Neural progenitor cell (in vitro differentiated cells): ENCODE results near the gene ADAMTS12. TPM values are rescaled to one million over a fixed set of nuclear protein-coding genes. Genes with fewer than 3 reads are reported as not detected.

Experiments used
- DNase-seq: peaks from one replicate; pipeline ENCODE4 v3.0.0-alpha.2; 2016; ENCODE audit warnings: low spot score
- H2AFZ ChIP-seq: fragments of 200-600 bp; sonication (generic); replicated peaks from 2 replicates; pipeline ENCODE4 v1.6.1; 2016; ENCODE audit warnings: antibody characterized with exemption
- H3F3A ChIP-seq: fragments of 200-600 bp; sonication (generic); 2 replicates; pipeline ENCODE4 v1.6.1; 2016; ENCODE audit warnings: antibody characterized with exemption, low read depth
- H3K27ac ChIP-seq: fragments of 200-600 bp; sonication (generic); 2 replicates; pipeline ENCODE4 v1.5.1; 2016; ENCODE audit warnings: mild to moderate bottlenecking
- H3K27me3 ChIP-seq: fragments of 200-600 bp; sonication (generic); 2 replicates; pipeline ENCODE4 v1.6.1; 2016; ENCODE audit warnings: mild to moderate bottlenecking, moderate library complexity
- H3K36me3 ChIP-seq: fragments of 200-600 bp; sonication (generic); 2 replicates; pipeline ENCODE4 v1.5.1; 2016
- H3K4me1 ChIP-seq: fragments of 200-600 bp; sonication (generic); 2 replicates; pipeline ENCODE4 v1.6.1; 2016; ENCODE audit warnings: mixed run types
- H3K4me2 ChIP-seq: fragments of 200-600 bp; sonication (generic); 2 replicates; pipeline ENCODE4 v1.6.1; 2016
- H3K4me3 ChIP-seq: fragments of 200-600 bp; sonication (generic); 2 replicates; pipeline ENCODE4 v1.5.1; 2016
- H3K79me2 ChIP-seq: fragments of 200-600 bp; sonication (generic); 2 replicates; pipeline ENCODE4 v1.6.1; 2016; ENCODE audit warnings: low read depth
- H3K9ac ChIP-seq: fragments of 200-600 bp; sonication (generic); 2 replicates; pipeline ENCODE4 v1.6.1; 2016
- H3K9me3 ChIP-seq: fragments of 200-600 bp; sonication (generic); 2 replicates; pipeline ENCODE4 v1.5.1; 2016; ENCODE audit warnings: low read depth
- H4K20me1 ChIP-seq: fragments of 200-600 bp; sonication (generic); 2 replicates; pipeline ENCODE4 v1.6.1; 2016; ENCODE audit warnings: low read depth
- H3K27ac Mint-ChIP-seq: 3 replicates; pipeline ENCODE4 v1.8.0; 2021; ENCODE audit warnings: mixed read lengths
- H3K27me3 Mint-ChIP-seq: 2 replicates; pipeline ENCODE4 v1.8.0; 2022; ENCODE audit warnings: low read depth, mild to moderate bottlenecking, inconsistent platforms, moderate library complexity, mixed read lengths; ENCODE audit not compliant: insufficient read depth
- H3K36me3 Mint-ChIP-seq: 3 replicates; pipeline ENCODE4 v1.8.0; 2021; ENCODE audit warnings: mixed read lengths
- H3K4me1 Mint-ChIP-seq: 3 replicates; pipeline ENCODE4 v1.8.0; 2021; ENCODE audit warnings: mixed read lengths
- H3K4me3 Mint-ChIP-seq: 3 replicates; pipeline ENCODE4 v1.8.0; 2021; ENCODE audit warnings: mild to moderate bottlenecking, moderate library complexity, mixed read lengths
- H3K9me3 Mint-ChIP-seq: 3 replicates; pipeline ENCODE4 v1.8.0; 2020; ENCODE audit warnings: mixed read lengths
- CTCF ChIP-seq: fragments of 200-600 bp; sonication (generic); IDR thresholded peaks from 2 replicates; pipeline ENCODE4 v1.5.1; 2017; ENCODE audit warnings: antibody characterized with exemption, mild to moderate bottlenecking
- EZH2 ChIP-seq: fragments of 200-600 bp; sonication (generic); IDR thresholded peaks from 2 replicates; pipeline ENCODE4 v1.6.1; 2017; ENCODE audit warnings: antibody characterized with exemption, mild to moderate bottlenecking, moderate library complexity
- EZH2phosphoT487 ChIP-seq: fragments of 200-600 bp; sonication (generic); IDR thresholded peaks from 2 replicates; pipeline ENCODE4 v1.6.1; 2017; ENCODE audit warnings: antibody characterized with exemption
- total RNA-seq: library from RNA; depleted of rRNA; stranded (reverse); fragments of >200 nt; gene quantifications from 2 replicates; pipeline ENCODE4 v1.2.3, GENCODE V29; 2015; ENCODE audit warnings: low replicate concordance

ADAMTS12 gene
- total RNA-seq, 1 donor from 2014 or later = 15.6 TPM

GRCh38 chr5:33582417-33582816 is 309.4 kb downstream of the ADAMTS12 start:
- no peaks in the 10 kb centered on the region for H3K36me3 ChIP-seq
- H3K4me1 ChIP-seq = no peaks in the 10 kb centered on the region
- DNase-seq = no peak
- Mint-ChIP-seq H3K27ac (no peak overlapping the region), H3K4me3 (no peak overlapping the region), H3K9me3 (no peaks in the 10 kb centered on the region), H3K27me3 (no peaks in the 10 kb centered on the region), H3K36me3 (peaks cover 2% of the 10 kb centered on the region), H3K4me1 (no peaks in the 10 kb centered on the region)
- no peaks in the 10 kb centered on the region for H3K79me2 ChIP-seq
- TF ChIP-seq CTCF = no peak
- no peak for TF ChIP-seq EZH2phosphoT487
- TF ChIP-seq EZH2 = no peak
- no peak overlapping the region for H3K9ac ChIP-seq
- H3F3A ChIP-seq = no peaks in the 10 kb centered on the region
- no peak overlapping the region for H3K27ac ChIP-seq
- H2AFZ ChIP-seq = no peak overlapping the region
- H3K9me3 ChIP-seq = no peaks in the 10 kb centered on the region
- no peak overlapping the region for H3K4me2 ChIP-seq
- H4K20me1 ChIP-seq = no peaks in the 10 kb centered on the region
- H3K27me3 ChIP-seq = no peaks in the 10 kb centered on the region
- H3K4me3 ChIP-seq = no peak overlapping the region

- Histone ChIP-seq H3K4me2 (no peak overlapping the region), H3K27me3 (no peaks in the 10 kb centered on the region), H3F3A (no peaks in the 10 kb centered on the region), H3K9me3 (no peaks in the 10 kb centered on the region), H3K36me3 (no peaks in the 10 kb centered on the region), H3K4me3 (no peak overlapping the region), H4K20me1 (no peaks in the 10 kb centered on the region), H3K9ac (no peak overlapping the region), H2AFZ (no peak overlapping the region), H3K27ac (no peak overlapping the region), H3K79me2 (no peaks in the 10 kb centered on the region), H3K4me1 (no peaks in the 10 kb centered on the region)
- no peak overlapping the region for H3K27ac Mint-ChIP-seq
- H3K27me3 Mint-ChIP-seq = no peaks in the 10 kb centered on the region
- TF ChIP-seq EZH2phosphoT487 (no peak), CTCF (no peak), EZH2 (no peak)
- no peak overlapping the region for H3K4me3 Mint-ChIP-seq
- no peak for DNase-seq
- H3K9me3 Mint-ChIP-seq = no peaks in the 10 kb centered on the region
- no peaks in the 10 kb centered on the region for H3K4me1 Mint-ChIP-seq
- H3K36me3 Mint-ChIP-seq = peaks cover 10% of the 10 kb centered on the region
These were observed 312.0 kb downstream of the ADAMTS12 start for GRCh38 chr5:33579789-33580188.

- Mint-ChIP-seq H3K4me3 (no peak overlapping the region), H3K9me3 (peaks cover 3% of the 10 kb centered on the region), H3K27ac (no peak overlapping the region), H3K36me3 (peaks cover 13% of the 10 kb centered on the region), H3K4me1 (no peaks in the 10 kb centered on the region), H3K27me3 (no peaks in the 10 kb centered on the region)
- Histone ChIP-seq H3K4me2 (no peak overlapping the region), H4K20me1 (no peaks in the 10 kb centered on the region), H3K36me3 (no peaks in the 10 kb centered on the region), H3K9ac (no peak overlapping the region), H3K27me3 (no peaks in the 10 kb centered on the region), H2AFZ (no peak overlapping the region), H3K4me1 (no peaks in the 10 kb centered on the region), H3K79me2 (no peaks in the 10 kb centered on the region), H3K9me3 (no peaks in the 10 kb centered on the region), H3F3A (no peaks in the 10 kb centered on the region), H3K4me3 (no peak overlapping the region), H3K27ac (no peak overlapping the region)
- DNase-seq = no peak
- no peak for TF ChIP-seq EZH2phosphoT487
- TF ChIP-seq EZH2 = no peak
- no peak for TF ChIP-seq CTCF
These were observed 312.6 kb downstream of the ADAMTS12 start for GRCh38 chr5:33579152-33579551.
